A549 (cell line): ENCODE measurements around the gene ECHDC1. TPM values are rescaled to one million over a fixed set of nuclear protein-coding genes. Genes with fewer than 3 reads are reported as not detected.

ENCODE experiments used
- ATAC-seq, 2 experiments: fragments of 200-7000 bp in 1 of 2; fragments of >200 bp in 1 of 2; cut with Nextera tagmentation in 1 of 2; cut with Tn5 transposase in 1 of 2; 3 replicates each; pipeline versions ENCODE4 v1.8.0 to v1.9.1; 2018 to 2020; ENCODE audit warnings: mild to moderate bottlenecking in 1 of 2, moderate library complexity in 1 of 2
- CTCF ChIA-PET: fragments of 300-600 bp; sonication (Branson Sonifier 250); formaldehyde crosslinking; extraction: SDS; loops from one replicate; lab custom pipeline; 2021; ENCODE audit warnings: antibody characterized with exemption, inconsistent platforms; lab: Yijun Ruan, JAX
- POLR2A ChIA-PET: fragments of 350-600 bp; formaldehyde crosslinking; extraction: SDS; loops from one replicate; lab custom pipeline; 2021; ENCODE audit warnings: antibody characterized with exemption, inconsistent platforms; lab: Yijun Ruan, JAX
- DNase-seq, 2 experiments: peaks; one replicate each; pipeline versions ENCODE4 v3.0.0 to v3.0.0-alpha.2; 2011 to 2016; ENCODE audit warnings: low read depth in 1 of 2, low spot score in 1 of 2
- FAIRE-seq: peaks from 2 replicates; lab custom pipeline; 2011; peaks lifted over from hg19 to GRCh38; lab: Jason Lieb, UNC
- H3K27ac ChIP-seq, 2 experiments: fragments of >200 bp; sonication (Bioruptor Twin); formaldehyde crosslinking; 3 replicates each; pipeline ENCODE4 v1.5.1; 2016 to 2017
- H3K4me1 ChIP-seq: fragments of >200 bp; sonication (Bioruptor Twin); formaldehyde crosslinking; 3 replicates; pipeline ENCODE4 v1.6.1; 2016
- H3K4me2 ChIP-seq: fragments of >200 bp; sonication (Bioruptor Twin); formaldehyde crosslinking; 3 replicates; pipeline ENCODE4 v1.6.1; 2016
- H3K4me3 ChIP-seq: fragments of >200 bp; sonication (Bioruptor Twin); formaldehyde crosslinking; 3 replicates; pipeline ENCODE4 v1.5.1; 2016
- H3K9me3 ChIP-seq: fragments of >200 bp; sonication (Bioruptor Twin); formaldehyde crosslinking; 3 replicates; pipeline ENCODE4 v1.6.1; 2016
- CBX2 ChIP-seq: fragments of 200-600 bp; sonication (generic); IDR thresholded peaks from 2 replicates; pipeline ENCODE4 v1.6.1; 2016; ENCODE audit warnings: low read depth, mild to moderate bottlenecking, borderline replicate concordance
- CHD4 ChIP-seq: fragments of 200-600 bp; sonication (generic); IDR thresholded peaks from 2 replicates; pipeline ENCODE4 v1.6.1; 2016; ENCODE audit warnings: antibody characterized with exemption, mild to moderate bottlenecking, borderline replicate concordance
- E2F6 ChIP-seq: IDR thresholded peaks from 2 replicates; pipeline ENCODE4 v1.6.1; 2012; ENCODE audit warnings: low read depth, borderline replicate concordance
- EHF ChIP-seq: fragments of 250-450 bp; sonication (Bioruptor Pico); IDR thresholded peaks from 2 replicates; pipeline ENCODE4 v1.5.0; 2020; ENCODE audit warnings: mild to moderate bottlenecking
- EHMT2 ChIP-seq: fragments of 200-600 bp; sonication (generic); IDR thresholded peaks from 2 replicates; pipeline ENCODE4 v1.6.1; 2016; ENCODE audit warnings: antibody characterized with exemption, low read depth, mild to moderate bottlenecking, moderate library complexity
- ELK1 ChIP-seq: fragments of 150-350 bp; IDR thresholded peaks from 2 replicates; pipeline ENCODE4 v1.6.1; 2014; ENCODE audit warnings: low read depth, mild to moderate bottlenecking, low read length
- ESRRA ChIP-seq: fragments of 150-350 bp; IDR thresholded peaks from 2 replicates; pipeline ENCODE4 v1.6.1; 2014; ENCODE audit warnings: mild to moderate bottlenecking, low read length, borderline replicate concordance
- FOXS1 ChIP-seq: fragments of 250-450 bp; sonication (Bioruptor Pico); IDR thresholded peaks from 2 replicates; pipeline ENCODE4 v1.5.0; 2020; ENCODE audit warnings: mild to moderate bottlenecking, moderate library complexity
- GATA3 ChIP-seq: IDR thresholded peaks from 2 replicates; pipeline ENCODE4 v1.6.1; 2012; ENCODE audit warnings: borderline replicate concordance
- HMGXB4 ChIP-seq: fragments of 250-450 bp; sonication (Bioruptor Pico); IDR thresholded peaks from 2 replicates; pipeline ENCODE4 v1.5.0; 2021; ENCODE audit warnings: mild to moderate bottlenecking, moderate library complexity, borderline replicate concordance
- KDM1A ChIP-seq: fragments of 200-600 bp; sonication (generic); IDR thresholded peaks from 2 replicates; pipeline ENCODE4 v1.6.1; 2016; ENCODE audit warnings: low read depth, mild to moderate bottlenecking
- NPAS2 ChIP-seq: fragments of 250-450 bp; sonication (Bioruptor Pico); IDR thresholded peaks from 2 replicates; pipeline ENCODE4 v1.8.0; 2022; ENCODE audit warnings: mild to moderate bottlenecking, moderate library complexity, borderline replicate concordance
- PBX3 ChIP-seq: IDR thresholded peaks from 2 replicates; pipeline ENCODE4 v1.6.1; 2012
- POLR2AphosphoS2 ChIP-seq: conservative IDR thresholded peaks from 2 replicates; pipeline ENCODE4 v1.6.1; 2012; ENCODE audit warnings: low read length, improper control_type of control experiment, inconsistent platforms
- RARB ChIP-seq: fragments of 250-450 bp; sonication (Bioruptor Pico); IDR thresholded peaks from 2 replicates; pipeline ENCODE4 v1.8.0; 2021; ENCODE audit warnings: mild to moderate bottlenecking, moderate library complexity
- RCOR1 ChIP-seq: fragments of 150-350 bp; IDR thresholded peaks from 2 replicates; pipeline ENCODE4 v1.6.1; 2014; ENCODE audit warnings: antibody characterized with exemption, low read length, low read depth
- SMC3 ChIP-seq: fragments of >200 bp; sonication (Bioruptor Twin); formaldehyde crosslinking; IDR thresholded peaks from 3 replicates; pipeline ENCODE4 v1.6.1; 2018; ENCODE audit warnings: inconsistent platforms
- TP53 ChIP-seq: fragments of 250-450 bp; sonication (Bioruptor Pico); IDR thresholded peaks from 2 replicates; pipeline ENCODE4 v1.5.0; 2021; ENCODE audit warnings: mild to moderate bottlenecking, moderate library complexity
- USF2 ChIP-seq: fragments of 450-650 bp; IDR thresholded peaks from 2 replicates; pipeline ENCODE4 v1.6.1; 2014; ENCODE audit warnings: antibody characterized with exemption
- ZC3H11A ChIP-seq: fragments of 450-650 bp; IDR thresholded peaks from 2 replicates; pipeline ENCODE4 v1.6.1; 2014; ENCODE audit warnings: antibody characterized with exemption, mild to moderate bottlenecking
- ZFP36 ChIP-seq: fragments of 450-650 bp; IDR thresholded peaks from 2 replicates; pipeline ENCODE4 v1.6.1; 2014; ENCODE audit warnings: borderline replicate concordance; ENCODE audit not compliant: partially characterized antibody
- ZSCAN20 ChIP-seq: fragments of 250-450 bp; sonication (Bioruptor Pico); IDR thresholded peaks from 2 replicates; pipeline ENCODE4 v1.8.0; 2022; ENCODE audit warnings: mild to moderate bottlenecking, moderate library complexity
- whole genome bisulfite sequencing: methylation state at CpG from one replicate; pipeline ENCODE4 v1.1.6; 2017; ENCODE audit errors: missing lambda C conversion rate; 5-methylcytosine and 5-hydroxymethylcytosine counted together
- polyA plus RNA-seq, 4 experiments: library from polyadenylated mRNA; depleted of rRNA in 3 of 4; stranded (reverse); fragments of >200 nt; fragmentation: RNase III in 1 of 4; extraction: RNeasy Plus Mini Kit Qiagen cat#74134 plus additional on column Dnase treatment in 1 of 4; gene quantifications; 2 replicates in 3 of 4; 3 replicates in 1 of 4; pipeline ENCODE4 v1.2.3, GENCODE V29; 2011 to 2017

The ECHDC1 gene
- polyA plus RNA-seq, 2 of the 4 experiments (the other 2 are of a cell fraction) = 53.4 to 64.3 TPM

GRCh38 chr6:127289934-127290333 is 53.5 kb downstream of the ECHDC1 start (continued):
- TF ChIP-seq USF2 = no peak
- TF ChIP-seq ZC3H11A = no peak

- TF ChIP-seq ZC3H11A = no peak
- TF ChIP-seq EHF = no peak
- no peak for TF ChIP-seq USF2
- TF ChIP-seq E2F6 = no peak
- TF ChIP-seq EHMT2 = no peak
- no peak for TF ChIP-seq ZSCAN20 (CRISPR knock-in tag)
- no peak for TF ChIP-seq ELK1
- no peak for TF ChIP-seq SMC3
- POLR2A ChIA-PET = no interaction called here
- H3K4me1 ChIP-seq = no peaks in the 10 kb centered on the region
- H3K27ac ChIP-seq = no peak overlapping the region
- ATAC-seq (no peak), DNase-seq (no peak), FAIRE-seq (no peak)
- CTCF ChIA-PET = no interaction called here
- H3K4me2 ChIP-seq = no peak overlapping the region
- no peak overlapping the region for H3K4me3 ChIP-seq
- H3K9me3 ChIP-seq = no peaks in the 10 kb centered on the region
Observed at GRCh38 chr6:127288705-127289104, 54.7 kb downstream of the ECHDC1 start.

- H3K4me3 ChIP-seq = no peak overlapping the region
- no peaks in the 10 kb centered on the region for H3K4me1 ChIP-seq
- H3K27ac ChIP-seq = no peak overlapping the region
- no peak for FAIRE-seq
- WGBS = 97% methylated on average over 1 of the region's 1 CpG
- no peaks in the 10 kb centered on the region for H3K9me3 ChIP-seq
- H3K4me2 ChIP-seq = no peak overlapping the region
- ChIA-PET POLR2A (no interaction called here), CTCF (interaction anchor here (1.5 kb wide), 1 partner anchor 16 kb away, joined by 5 read pairs; the partner anchor contains the start of gene RNF146)
- ATAC-seq = no peak
- no peak for DNase-seq
- no peak for TF ChIP-seq ELK1
- no peak for TF ChIP-seq TP53 (CRISPR knock-in tag)
- TF ChIP-seq NPAS2 (CRISPR knock-in tag) = no peak
- TF ChIP-seq CBX2 = no peak
- TF ChIP-seq KDM1A = no peak
- no peak for TF ChIP-seq RARB (CRISPR knock-in tag)
- TF ChIP-seq GATA3 = no peak
- TF ChIP-seq EHF = no peak
- TF ChIP-seq FOXS1 (CRISPR knock-in tag) = no peak
- TF ChIP-seq ZFP36 = no peak
- no peak for TF ChIP-seq POLR2AphosphoS2
- TF ChIP-seq PBX3 = no peak
- TF ChIP-seq EHMT2 = no peak
- no peak for TF ChIP-seq RCOR1
- no peak for TF ChIP-seq ESRRA
- no peak for TF ChIP-seq CHD4
- TF ChIP-seq HMGXB4 (CRISPR knock-in tag) = no peak
Observed at GRCh38 chr6:127282184-127282583, 61.2 kb downstream of the ECHDC1 start.
